GM18858 (cell line): ENCODE results near the gene GTPBP10.
A peak's percentile ranks its signal among the peaks of the same experiment; 100 is the strongest.
"Not testable (repeated sequence)": the region's sequence is repeated elsewhere in the genome, so short reads cannot be mapped to it uniquely, and the experiment has no call there.

Experiments
- ATAC-seq: cut with Tn5 transposase; IDR thresholded peaks from one replicate; pipeline ENCODE4 v1.9.1; 2021; ENCODE audit not compliant: unreplicated experiment

Gene GTPBP10

DNA sequence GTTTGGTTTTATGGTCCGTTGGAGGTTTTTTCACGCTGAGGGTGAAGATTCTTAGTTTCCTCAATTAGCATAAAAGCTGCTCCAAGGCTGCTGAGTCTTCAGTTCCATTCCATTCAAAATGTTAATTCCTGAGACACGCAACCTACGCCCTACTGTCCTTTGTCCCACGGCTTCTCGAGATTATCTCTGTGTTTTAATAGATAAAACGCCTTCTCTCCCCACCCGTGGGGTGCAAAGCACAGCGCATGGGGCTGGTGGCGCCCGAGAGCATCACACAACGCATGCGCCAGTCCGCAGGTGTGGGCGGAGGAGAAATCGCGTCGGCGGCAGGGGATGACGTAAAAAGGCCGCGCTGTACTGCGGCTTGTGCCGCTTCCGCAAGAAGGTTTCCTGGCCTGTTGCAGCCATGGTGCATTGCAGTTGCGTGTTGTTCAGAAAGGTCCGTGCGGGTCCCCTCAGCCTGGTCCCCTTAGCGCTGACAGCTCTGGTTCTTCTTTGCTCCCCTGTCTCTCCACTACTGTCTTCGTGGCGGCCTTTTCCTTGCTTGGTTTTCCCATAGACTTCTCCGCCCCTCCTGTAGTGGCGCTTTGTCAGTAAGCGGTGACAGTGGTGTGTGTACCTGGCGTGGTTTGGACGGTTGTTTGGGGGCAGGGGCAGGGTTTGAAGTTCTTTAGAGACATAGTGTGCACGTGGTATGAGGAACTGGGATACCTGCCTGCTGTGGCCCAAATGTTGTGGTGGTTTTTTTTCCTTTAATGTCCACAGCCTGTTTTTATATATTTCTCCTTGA, at the start of gene GTPBP10:
TSS of gene GTPBP10 (plus strand) at position 381 of the 790 bp plus-strand sequence. CDS start at position 407, 26 bp downstream.
- ATAC-seq, result peak; percentile 91

- ATAC-seq, result peak; percentile 88
These were observed 48.1 kb upstream of the GTPBP10 start for GRCh38 chr7:90298145-90299038.

- no peak for ATAC-seq
These were observed 43.3 kb upstream of the GTPBP10 start for GRCh38 chr7:90303241-90303640.

DNA sequence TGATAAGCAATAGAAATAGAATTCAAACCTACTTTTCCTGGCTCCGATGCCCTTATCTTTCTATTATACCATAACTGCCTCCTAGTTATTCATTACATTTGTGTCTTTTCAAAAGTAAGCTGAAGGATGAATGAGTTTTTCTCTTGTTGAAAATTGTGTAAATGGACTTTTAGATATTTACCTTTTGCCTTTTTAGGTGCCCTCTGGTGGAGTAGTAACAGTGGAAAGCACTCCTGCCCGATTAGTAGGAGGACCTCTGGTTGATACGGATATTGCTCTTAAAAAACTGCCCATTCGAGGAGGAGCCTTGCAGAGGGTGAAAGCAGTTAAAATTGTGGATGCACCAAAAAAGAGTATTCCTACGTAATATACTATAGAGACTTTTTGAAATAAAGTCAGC, 36.6 kb upstream of the GTPBP10 start:
- no peak for ATAC-seq

- no peak for ATAC-seq
These were observed 35.3 kb upstream of the GTPBP10 start for GRCh38 chr7:90311175-90311574.

DNA sequence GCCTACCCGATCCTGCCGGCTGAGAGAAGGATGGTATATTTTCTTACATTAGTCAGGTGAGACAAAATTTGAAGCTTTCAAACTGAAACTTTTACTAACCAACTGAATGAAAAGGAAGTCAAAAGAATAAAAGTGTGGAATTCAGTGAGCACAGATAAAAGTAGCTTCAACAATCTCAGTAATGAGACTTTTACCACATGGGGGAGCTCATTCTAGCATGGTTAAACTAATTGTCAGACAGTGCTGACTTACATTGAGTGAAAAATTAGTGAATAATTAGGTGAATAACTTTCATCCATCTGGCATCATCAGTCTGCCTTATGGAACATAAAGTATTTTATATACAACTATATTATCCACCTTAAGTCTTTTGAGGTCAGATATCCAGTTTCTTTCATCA, 33.8 kb upstream of the GTPBP10 start:
- ATAC-seq, result no peak

DNA sequence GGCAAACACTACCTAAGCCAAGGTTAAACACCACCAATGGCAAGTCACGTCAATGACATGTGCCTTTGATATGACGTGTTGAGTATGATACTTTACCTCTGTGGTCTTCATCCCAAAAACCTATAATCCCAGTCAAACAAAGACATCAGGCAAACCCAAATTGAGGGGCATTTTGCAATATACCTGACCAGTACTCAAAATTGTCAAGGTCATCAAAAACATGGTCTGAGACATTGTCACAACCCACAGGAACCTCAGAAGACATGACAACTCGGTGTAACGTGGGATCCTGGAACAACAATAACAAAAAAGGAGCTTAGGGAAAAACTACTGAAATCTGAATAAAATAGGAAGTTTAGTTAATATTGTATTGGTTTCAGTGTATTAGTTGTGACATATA, 32.6 kb upstream of the GTPBP10 start:
- no peak for ATAC-seq

- no peak for ATAC-seq
These were observed 26.5 kb upstream of the GTPBP10 start for GRCh38 chr7:90320014-90320413.

DNA sequence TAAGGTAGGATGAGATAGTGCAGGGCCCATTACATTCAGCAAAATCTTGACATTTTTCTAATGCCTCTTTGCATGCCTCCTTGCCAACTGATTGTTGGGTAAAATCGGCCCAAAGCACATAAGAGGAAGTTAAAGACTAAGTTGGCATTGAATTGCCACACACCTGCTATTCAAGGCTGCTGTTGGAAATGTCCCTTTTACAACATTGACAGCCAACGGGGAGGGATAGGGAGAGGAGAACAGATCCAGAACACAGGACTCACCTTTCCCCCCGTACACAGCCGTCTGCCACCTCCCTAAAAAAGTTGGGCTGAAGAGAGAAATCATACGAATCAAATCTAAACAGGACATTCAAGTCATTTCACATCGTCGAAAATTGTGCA, 26.1 kb upstream of the GTPBP10 start:
- no peak for ATAC-seq

DNA sequence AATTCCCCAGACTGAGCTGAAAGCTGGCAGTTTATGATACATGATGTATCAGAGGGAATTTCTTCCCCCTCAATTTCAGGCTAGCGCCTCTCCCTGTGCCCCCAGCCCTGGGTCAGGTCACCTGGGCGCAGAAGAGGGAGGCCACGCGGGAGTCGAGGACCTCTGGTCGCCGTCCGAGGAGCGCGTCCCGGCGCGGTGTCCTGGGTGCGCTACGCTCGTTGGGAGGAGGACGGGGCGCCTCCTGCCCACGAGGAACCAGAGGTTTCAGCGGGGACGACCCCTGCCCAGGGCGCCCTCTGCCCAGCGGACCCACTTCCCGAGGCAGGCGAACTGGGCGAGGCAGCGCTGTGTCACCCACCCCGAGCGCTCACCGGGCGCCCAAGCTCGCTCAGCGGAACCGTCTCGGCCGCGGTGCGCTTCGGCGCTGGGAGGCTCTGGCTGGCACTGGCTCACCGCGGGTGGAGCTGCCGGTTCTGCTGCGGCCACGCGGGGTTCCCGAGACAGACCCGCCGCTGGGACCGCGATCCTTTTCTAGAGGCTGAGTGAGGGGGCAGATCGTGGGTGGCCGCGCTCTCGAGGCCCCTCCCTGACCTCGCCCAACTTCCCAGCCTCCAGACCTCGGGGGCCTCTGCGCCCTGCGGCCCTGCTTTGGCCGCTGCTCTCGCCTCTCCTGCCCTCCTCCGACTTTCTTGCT, 25.6 kb upstream of the GTPBP10 start, which contains the start of gene FAM237B:
TSS of gene FAM237B (minus strand) at position 504 of the 694 bp plus-strand sequence. CDS start 1,556 bp downstream, outside the sequence.
- ATAC-seq, result no peak

DNA sequence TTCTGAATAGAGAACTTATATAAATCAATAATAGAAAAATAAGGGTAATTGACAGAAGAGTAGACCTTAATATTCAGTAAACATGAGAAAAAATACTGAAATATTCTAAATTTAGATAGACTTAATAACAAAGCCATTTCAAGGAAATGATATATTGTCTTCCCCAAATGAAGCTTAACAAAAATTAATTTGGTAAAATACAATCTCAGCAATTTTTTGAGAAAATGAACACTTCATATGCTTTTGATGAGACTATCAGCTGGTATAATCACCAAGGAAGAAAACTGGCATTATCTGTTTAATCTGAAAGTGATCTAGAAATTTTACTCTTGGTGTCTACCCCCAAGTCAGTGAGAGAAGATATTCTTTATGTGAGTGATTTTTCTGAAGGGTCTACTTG, 23.7 kb upstream of the GTPBP10 start:
- ATAC-seq, result no peak

GRCh38 chr7:90326500-90326899, 20.0 kb upstream of the GTPBP10 start:
- no peak for ATAC-seq

DNA sequence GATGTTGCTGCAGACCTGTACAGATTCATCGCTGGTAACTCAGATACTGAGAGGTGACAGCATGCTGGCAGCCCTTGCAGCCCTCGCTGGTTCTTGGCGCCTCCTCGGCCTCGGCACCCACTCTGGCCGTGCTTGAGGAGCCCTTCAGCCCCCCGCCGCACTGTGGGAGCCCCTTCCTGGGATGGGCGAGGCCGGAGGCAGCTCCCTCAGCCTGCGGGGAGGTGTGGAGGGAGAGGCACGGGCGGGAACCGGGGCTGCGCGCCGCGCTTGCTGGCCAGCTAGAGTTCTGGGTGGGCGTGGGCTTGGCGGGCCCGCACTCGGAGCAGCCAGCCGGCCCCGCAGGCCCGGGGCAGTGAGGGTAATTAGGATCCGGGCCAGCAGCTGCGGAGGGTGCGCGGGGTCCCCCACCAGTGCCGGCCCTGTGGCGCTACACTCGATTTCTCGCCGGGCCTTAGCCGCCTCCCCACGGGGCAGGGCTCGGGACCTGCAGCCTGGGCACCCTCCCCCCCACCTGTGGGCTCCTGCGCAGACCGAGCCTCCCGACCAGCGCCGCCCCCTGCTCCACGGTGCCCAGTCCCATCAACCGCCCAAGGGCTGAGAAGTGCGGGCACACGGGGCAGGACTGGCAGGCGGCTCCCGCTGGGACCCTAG, 12.2 kb upstream of the GTPBP10 start:
- ATAC-seq, result no peak

GRCh38 chr7:90334926-90335325, 11.6 kb upstream of the GTPBP10 start:
- not testable (repeated sequence) for ATAC-seq

GRCh38 chr7:90337106-90337505, 9.4 kb upstream of the GTPBP10 start:
- no peak for ATAC-seq

- no peak for ATAC-seq
These were observed 1.5 kb upstream of the GTPBP10 start for GRCh38 chr7:90345016-90345415.

DNA sequence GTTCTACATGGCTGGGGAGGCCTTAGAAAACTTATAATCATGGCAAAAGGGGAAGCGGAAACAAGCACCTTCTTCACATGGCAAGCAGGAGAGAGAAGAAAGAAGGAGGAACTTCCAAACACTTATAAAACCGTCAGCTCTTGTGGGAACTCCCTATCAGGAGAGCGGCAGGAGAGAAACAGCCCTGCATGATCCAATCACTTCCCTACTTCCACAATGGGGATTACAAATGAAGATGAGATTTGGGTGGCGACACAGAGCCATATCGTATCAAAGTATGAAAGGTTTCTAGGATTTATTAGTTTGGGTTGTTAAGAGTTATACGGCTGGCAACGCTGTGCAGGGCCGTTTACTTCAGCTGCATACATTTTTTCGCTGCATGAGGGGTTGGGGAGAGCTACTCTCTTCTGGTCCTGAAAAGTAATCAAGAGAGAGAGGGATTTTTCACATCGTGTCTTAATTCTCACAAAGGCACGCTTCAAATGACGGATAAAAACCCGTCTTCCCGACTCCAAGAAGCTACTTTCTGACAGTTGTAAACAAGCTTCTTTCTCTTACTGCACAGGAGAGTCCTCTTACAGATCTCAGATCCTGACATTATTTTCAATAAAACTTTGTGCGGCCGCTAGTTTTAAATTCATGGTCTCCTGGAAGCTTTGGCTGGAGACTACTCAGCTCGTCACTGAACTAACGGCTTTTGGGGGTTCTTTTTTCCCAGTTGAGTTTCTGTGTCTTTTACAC, 751 bp upstream of the GTPBP10 start:
- ATAC-seq, result peak; percentile 6

GRCh38 chr7:90347759-90348158, 1.2 kb downstream of the GTPBP10 start:
- ATAC-seq, result no peak

DNA sequence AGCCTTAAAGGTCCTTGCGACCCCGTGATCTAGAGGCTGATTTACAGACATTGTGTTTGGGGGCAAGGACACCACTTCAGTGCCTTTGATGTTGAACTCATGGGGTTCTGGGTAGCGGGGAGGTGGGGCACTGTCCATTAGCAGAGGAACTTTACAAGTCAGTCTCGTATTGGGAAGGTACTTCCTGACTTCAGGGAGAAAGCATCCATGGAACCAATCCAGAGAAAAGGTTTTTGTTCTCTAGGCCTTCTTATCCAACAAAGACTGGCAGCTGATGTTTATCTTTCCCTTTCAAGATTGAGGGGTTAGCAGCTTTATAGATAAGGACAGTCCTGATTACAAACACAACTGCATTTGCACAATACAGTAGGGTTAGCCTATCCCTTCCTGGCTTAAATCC, 2.8 kb downstream of the GTPBP10 start:
- ATAC-seq, result no peak

DNA sequence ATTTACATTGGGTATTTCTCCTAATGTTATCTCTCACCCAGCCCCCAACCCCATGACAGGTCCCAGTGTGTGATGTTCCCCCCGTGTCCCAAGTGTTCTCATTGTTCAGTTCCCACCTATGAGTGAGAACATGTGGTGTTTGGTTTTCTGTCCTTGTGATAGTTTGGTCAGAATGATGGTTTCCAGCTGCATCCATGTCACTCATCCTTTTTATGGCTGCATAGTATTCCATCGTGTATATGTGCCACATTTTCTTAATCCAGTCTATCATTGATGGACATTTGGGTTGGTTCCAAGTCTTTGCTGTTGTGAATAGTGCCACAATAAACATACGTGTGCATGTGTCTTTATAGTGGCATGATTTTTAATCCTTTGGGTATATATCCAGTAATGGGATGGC, 3.5 kb downstream of the GTPBP10 start:
- not testable (repeated sequence) for ATAC-seq
